Measurements from ENCODE around the gene KRT31. TPM values are rescaled to one million over a fixed set of nuclear protein-coding genes. Genes with fewer than 3 reads are reported as not detected.
"Not testable (repeated sequence)": the region's sequence is repeated elsewhere in the genome, so short reads cannot be mapped to it uniquely, and the experiment has no call there.

Gene KRT31
- total RNA-seq, 2 experiments from 2014 or later = not detected

- ATAC-seq (no peak), DNase-seq (no peak)
- Mint-ChIP-seq H3K27ac (no peak overlapping the region), H3K4me1 (peaks cover 3% of the 10 kb centered on the region), H3K27me3 (no peaks in the 10 kb centered on the region), H3K9me3 (ENCODE audit: low read depth) (peaks cover 12% of the 10 kb centered on the region), H3K4me3 (no peak overlapping the region), H3K36me3 (ENCODE audit: low read depth) (no peaks in the 10 kb centered on the region)
- intact Hi-C loops (cut with DNase I, micrococcal nuclease) = no loop called here
- ChIA-PET CTCF (no interaction called here), POLR2A (no interaction called here)
Observed at GRCh38 chr17:41383690-41384089, 13.7 kb downstream of the KRT31 start.

- intact Hi-C loops (cut with DNase I, micrococcal nuclease) = no loop called here
- ChIA-PET POLR2A (no interaction called here), CTCF (interaction anchor here (0.8 kb wide), 1 partner anchor 31 kb away, joined by 3 read pairs; no protein-coding TSS in a partner anchor)
- no peaks in the 10 kb centered on the region for H3K27me3 Mint-ChIP-seq
- ATAC-seq = no peak
- H3K27ac Mint-ChIP-seq = no peak overlapping the region
- no peaks in the 10 kb centered on the region for H3K36me3 Mint-ChIP-seq (ENCODE audit: low read depth)
- H3K4me1 Mint-ChIP-seq = peaks cover 16% of the 10 kb centered on the region
- H3K4me3 Mint-ChIP-seq = no peak overlapping the region
- H3K9me3 Mint-ChIP-seq (ENCODE audit: low read depth) = peaks cover 8% of the 10 kb centered on the region
- DNase-seq = no peak
Observed at GRCh38 chr17:41382394-41382793, 15.0 kb downstream of the KRT31 start.

GRCh38 chr17:41381943-41382342 lies 15.5 kb downstream of the KRT31 start, which contains the start of gene KRT34:
TSS of gene KRT34 (minus strand) at chr17:41382306. CDS start at chr17:41382246, 60 bp downstream.
- CTCF ChIA-PET = interaction anchor here (0.8 to 1.6 kb wide), 2 partner anchors 31 to 52 kb away, joined by 3 read pairs; no protein-coding TSS in a partner anchor
- ATAC-seq; H3K4me3 Mint-ChIP-seq; H3K27me3 Mint-ChIP-seq; intact Hi-C loops (cut with DNase I, micrococcal nuclease); H3K9me3 Mint-ChIP-seq (ENCODE audit: low read depth); H3K36me3 Mint-ChIP-seq (ENCODE audit: low read depth); POLR2A ChIA-PET; DNase-seq; H3K27ac Mint-ChIP-seq: not testable (repeated sequence)
- peaks cover 19% of the 10 kb centered on the region for H3K4me1 Mint-ChIP-seq

GRCh38 chr17:41380091-41380490 lies 17.3 kb downstream of the KRT31 start:
- DNase-seq; ATAC-seq; H3K36me3 Mint-ChIP-seq (ENCODE audit: low read depth); H3K27ac Mint-ChIP-seq; POLR2A ChIA-PET; intact Hi-C loops (cut with DNase I, micrococcal nuclease); H3K4me3 Mint-ChIP-seq; H3K9me3 Mint-ChIP-seq (ENCODE audit: low read depth); H3K27me3 Mint-ChIP-seq: not testable (repeated sequence)
- CTCF ChIA-PET = interaction anchor here (0.7 to 1.6 kb wide), 4 partner anchors 38 to 268 kb away, joined by 3 to 4 read pairs (median 3); no protein-coding TSS in a partner anchor
- peaks cover 21% of the 10 kb centered on the region for H3K4me1 Mint-ChIP-seq

GRCh38 chr17:41377546-41377945 lies 19.9 kb downstream of the KRT31 start:
- CTCF ChIA-PET = interaction anchor here (0.7 kb wide), 1 partner anchor 22 kb away, joined by 3 read pairs; no protein-coding TSS in a partner anchor
- H3K27me3 Mint-ChIP-seq = no peaks in the 10 kb centered on the region
- H3K4me3 Mint-ChIP-seq = no peak overlapping the region
- ATAC-seq (no peak), DNase-seq (no peak)
- H3K9me3 Mint-ChIP-seq (ENCODE audit: low read depth) = peaks cover 4% of the 10 kb centered on the region
- H3K27ac Mint-ChIP-seq = no peak overlapping the region
- no peaks in the 10 kb centered on the region for H3K36me3 Mint-ChIP-seq (ENCODE audit: low read depth)
- POLR2A ChIA-PET = no interaction called here
- intact Hi-C loops (cut with DNase I, micrococcal nuclease) = no loop called here
- H3K4me1 Mint-ChIP-seq = peaks cover 21% of the 10 kb centered on the region

GRCh38 chr17:41369713-41370112 lies 27.7 kb downstream of the KRT31 start, which contains the start of gene KRT33B:
TSS of gene KRT33B (minus strand) at chr17:41369813. CDS start at chr17:41369750, 63 bp downstream.
- ATAC-seq = no peak
- Mint-ChIP-seq H3K36me3 (ENCODE audit: low read depth) (no peaks in the 10 kb centered on the region), H3K4me3 (no peak within 1 kb of the TSS), H3K9me3 (ENCODE audit: low read depth) (peaks cover 4% of the 10 kb centered on the region), H3K4me1 (peaks cover 2% of the 10 kb centered on the region), H3K27ac (no peak within 1 kb of the TSS), H3K27me3 (no peaks in the 10 kb centered on the region)
- ChIA-PET POLR2A (no interaction called here), CTCF (interaction anchor here (0.8 to 3.7 kb wide), 3 partner anchors 20 to 408 kb away, joined by 3 to 22 read pairs (median 6); partner anchors contain the start of gene KRT33A)
- intact Hi-C loops (cut with DNase I, micrococcal nuclease) = loop anchor here in 1 of 2 experiments (1.0 kb wide), 1 partner anchor 19 kb away; the partner anchor contains the start of gene KRT33A
- DNase-seq = no peak

- Mint-ChIP-seq H3K27ac (no peak overlapping the region), H3K36me3 (ENCODE audit: low read depth) (no peaks in the 10 kb centered on the region), H3K9me3 (ENCODE audit: low read depth) (no peaks in the 10 kb centered on the region), H3K27me3 (no peaks in the 10 kb centered on the region), H3K4me3 (no peak overlapping the region), H3K4me1 (peaks cover 2% of the 10 kb centered on the region)
- intact Hi-C loops (cut with DNase I, micrococcal nuclease) = no loop called here
- ChIA-PET CTCF (interaction anchor here (0.7 to 3.7 kb wide), 2 partner anchors 19 to 325 kb away, joined by 3 to 22 read pairs; partner anchors contain the start of gene KRT33A), POLR2A (no interaction called here)
- DNase-seq (no peak), ATAC-seq (no peak)
Observed at GRCh38 chr17:41369023-41369422, 28.4 kb downstream of the KRT31 start.

GRCh38 chr17:41367426-41368075 lies 29.9 kb downstream of the KRT31 start:
- H3K36me3 Mint-ChIP-seq (ENCODE audit: low read depth) = no peaks in the 10 kb centered on the region
- POLR2A ChIA-PET = no interaction called here
- no peak overlapping the region for H3K4me3 Mint-ChIP-seq
- H3K27me3 Mint-ChIP-seq = no peaks in the 10 kb centered on the region
- ATAC-seq (no peak), DNase-seq (no peak)
- peaks cover 2% of the 10 kb centered on the region for H3K4me1 Mint-ChIP-seq
- no peaks in the 10 kb centered on the region for H3K9me3 Mint-ChIP-seq (ENCODE audit: low read depth)
- CTCF ChIA-PET = interaction anchor here (0.8 to 0.9 kb wide), 2 partner anchors 181 to 457 kb away, joined by 3 read pairs; no protein-coding TSS in a partner anchor
- no peak overlapping the region for H3K27ac Mint-ChIP-seq
- intact Hi-C loops (cut with DNase I, micrococcal nuclease) = no loop called here

GRCh38 chr17:41366070-41366469 lies 31.3 kb downstream of the KRT31 start:
- no peaks in the 10 kb centered on the region for H3K9me3 Mint-ChIP-seq (ENCODE audit: low read depth)
- no peak for DNase-seq
- H3K4me3 Mint-ChIP-seq = no peak overlapping the region
- no peaks in the 10 kb centered on the region for H3K27me3 Mint-ChIP-seq
- intact Hi-C loops (cut with DNase I, micrococcal nuclease) = no loop called here
- ChIA-PET POLR2A (no interaction called here), CTCF (no interaction called here)
- no peak for ATAC-seq
- H3K27ac Mint-ChIP-seq = no peak overlapping the region
- H3K4me1 Mint-ChIP-seq = peaks cover 2% of the 10 kb centered on the region
- no peaks in the 10 kb centered on the region for H3K36me3 Mint-ChIP-seq (ENCODE audit: low read depth)

GRCh38 chr17:41363881-41364280 lies 33.5 kb downstream of the KRT31 start:
- Mint-ChIP-seq H3K9me3 (ENCODE audit: low read depth) (no peaks in the 10 kb centered on the region), H3K4me1 (no peaks in the 10 kb centered on the region), H3K27ac (no peak overlapping the region), H3K27me3 (no peaks in the 10 kb centered on the region), H3K4me3 (no peak overlapping the region), H3K36me3 (ENCODE audit: low read depth) (no peaks in the 10 kb centered on the region)
- DNase-seq (no peak), ATAC-seq (no peak)
- POLR2A ChIA-PET = no interaction called here
- intact Hi-C loops (cut with DNase I, micrococcal nuclease) = no loop called here
- CTCF ChIA-PET = no interaction called here

GRCh38 chr17:41360296-41360995 lies 37.0 kb downstream of the KRT31 start:
- DNase-seq (no peak), ATAC-seq (no peak)
- H3K4me3 Mint-ChIP-seq = no peak overlapping the region
- H3K4me1 Mint-ChIP-seq = no peaks in the 10 kb centered on the region
- POLR2A ChIA-PET = no interaction called here
- CTCF ChIA-PET = no interaction called here
- no peaks in the 10 kb centered on the region for H3K27me3 Mint-ChIP-seq
- H3K36me3 Mint-ChIP-seq (ENCODE audit: low read depth) = no peaks in the 10 kb centered on the region
- peaks cover 1% of the 10 kb centered on the region for H3K9me3 Mint-ChIP-seq (ENCODE audit: low read depth)
- intact Hi-C loops (cut with DNase I, micrococcal nuclease) = no loop called here
- H3K27ac Mint-ChIP-seq = no peak overlapping the region

GRCh38 chr17:41354536-41354935 lies 42.9 kb downstream of the KRT31 start:
- DNase-seq (no peak), ATAC-seq (no peak)
- H3K4me1 Mint-ChIP-seq = peaks cover 5% of the 10 kb centered on the region
- no peak overlapping the region for H3K27ac Mint-ChIP-seq
- no peaks in the 10 kb centered on the region for H3K36me3 Mint-ChIP-seq (ENCODE audit: low read depth)
- H3K9me3 Mint-ChIP-seq (ENCODE audit: low read depth) = peaks cover 1% of the 10 kb centered on the region
- intact Hi-C loops (cut with DNase I, micrococcal nuclease) = no loop called here
- H3K4me3 Mint-ChIP-seq = no peak overlapping the region
- ChIA-PET CTCF (interaction anchor here (0.6 to 0.7 kb wide), 2 partner anchors 9 to 296 kb away, joined by 3 read pairs; no protein-coding TSS in a partner anchor), POLR2A (no interaction called here)
- H3K27me3 Mint-ChIP-seq = no peaks in the 10 kb centered on the region
